Measurements from ENCODE around the gene FBXL17. TPM values are rescaled to one million over a fixed set of nuclear protein-coding genes. Genes with fewer than 3 reads are reported as not detected.

The FBXL17 gene
- total RNA-seq, 1 donor from 2014 or later: 17.6 TPM

DNA sequence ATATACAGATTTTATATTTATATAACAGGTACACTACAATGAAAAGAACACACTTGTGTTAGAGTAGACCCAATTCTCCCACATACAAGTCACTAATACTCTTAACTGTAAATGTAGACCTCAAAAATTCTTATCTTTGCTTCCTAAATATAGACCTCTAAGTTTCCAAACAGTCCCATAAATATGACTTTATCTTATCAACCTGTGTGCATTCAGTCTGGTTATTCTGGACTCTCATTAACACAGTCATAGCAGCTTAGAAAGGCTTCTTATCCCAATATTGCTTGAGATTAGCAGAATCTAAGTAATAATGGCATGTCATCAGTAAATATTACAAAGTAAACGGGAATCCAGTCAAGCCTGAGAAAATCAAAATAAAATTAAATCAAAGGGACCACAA lies 161.1 kb downstream of the FBXL17 start:
- peaks cover 17% of the 10 kb centered on the region for H3K9me3 Mint-ChIP-seq (ENCODE audit: unreplicated experiment)
- no peaks in the 10 kb centered on the region for H3K27me3 Mint-ChIP-seq (ENCODE audit: unreplicated experiment)
- DNase-seq (ENCODE audit: extremely low spot score, unreplicated experiment): no peak
- H3K4me1 Mint-ChIP-seq (ENCODE audit: unreplicated experiment): peaks cover 5% of the 10 kb centered on the region
- peaks cover 11% of the 10 kb centered on the region for H3K36me3 Mint-ChIP-seq (ENCODE audit: unreplicated experiment)
- no peak overlapping the region for H3K27ac Mint-ChIP-seq (ENCODE audit: unreplicated experiment)
- TF ChIP-seq, protein P1, sequence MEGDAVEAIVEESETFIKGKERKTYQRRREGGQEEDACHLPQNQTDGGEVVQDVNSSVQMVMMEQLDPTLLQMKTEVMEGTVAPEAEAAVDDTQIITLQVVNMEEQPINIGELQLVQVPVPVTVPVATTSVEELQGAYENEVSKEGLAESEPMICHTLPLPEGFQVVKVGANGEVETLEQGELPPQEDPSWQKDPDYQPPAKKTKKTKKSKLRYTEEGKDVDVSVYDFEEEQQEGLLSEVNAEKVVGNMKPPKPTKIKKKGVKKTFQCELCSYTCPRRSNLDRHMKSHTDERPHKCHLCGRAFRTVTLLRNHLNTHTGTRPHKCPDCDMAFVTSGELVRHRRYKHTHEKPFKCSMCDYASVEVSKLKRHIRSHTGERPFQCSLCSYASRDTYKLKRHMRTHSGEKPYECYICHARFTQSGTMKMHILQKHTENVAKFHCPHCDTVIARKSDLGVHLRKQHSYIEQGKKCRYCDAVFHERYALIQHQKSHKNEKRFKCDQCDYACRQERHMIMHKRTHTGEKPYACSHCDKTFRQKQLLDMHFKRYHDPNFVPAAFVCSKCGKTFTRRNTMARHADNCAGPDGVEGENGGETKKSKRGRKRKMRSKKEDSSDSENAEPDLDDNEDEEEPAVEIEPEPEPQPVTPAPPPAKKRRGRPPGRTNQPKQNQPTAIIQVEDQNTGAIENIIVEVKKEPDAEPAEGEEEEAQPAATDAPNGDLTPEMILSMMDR (IDR thresholded peaks at IDR 0.05): no peak
- H3K4me3 Mint-ChIP-seq (ENCODE audit: unreplicated experiment): no peak overlapping the region

DNA sequence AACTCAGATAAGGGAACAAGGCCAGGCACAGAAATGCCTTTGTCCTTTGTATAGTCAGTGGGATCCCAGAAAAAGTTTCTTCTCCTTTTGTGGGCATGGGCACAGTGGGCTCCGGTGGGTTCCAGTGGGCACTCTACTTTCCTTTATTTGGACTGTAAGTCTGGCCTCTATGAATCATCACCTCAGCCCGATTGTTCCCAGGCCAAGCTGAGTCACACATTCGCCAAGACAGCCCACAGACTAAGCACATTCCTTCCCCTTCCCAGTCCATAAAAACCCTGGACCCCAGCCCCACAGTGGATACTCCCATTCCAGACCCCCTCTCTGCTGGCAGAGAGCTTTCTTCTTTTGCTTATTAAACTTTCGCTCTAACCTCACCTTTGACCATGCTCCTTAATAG lies 165.0 kb downstream of the FBXL17 start:
- Mint-ChIP-seq H3K36me3 (ENCODE audit: unreplicated experiment) (peaks cover 16% of the 10 kb centered on the region), H3K4me3 (ENCODE audit: unreplicated experiment) (no peak overlapping the region), H3K9me3 (ENCODE audit: unreplicated experiment) (peaks cover 23% of the 10 kb centered on the region), H3K27ac (ENCODE audit: unreplicated experiment) (peak overlapping the region; percentile 19), H3K4me1 (ENCODE audit: unreplicated experiment) (peaks cover 10% of the 10 kb centered on the region), H3K27me3 (ENCODE audit: unreplicated experiment) (no peaks in the 10 kb centered on the region)
- TF ChIP-seq, protein P1 (IDR thresholded peaks at IDR 0.05): no peak
- no peak for DNase-seq (ENCODE audit: extremely low spot score, unreplicated experiment)

GRCh38 chr5:108214857-108215256 lies 167.0 kb downstream of the FBXL17 start:
- TF ChIP-seq, protein P1 (IDR thresholded peaks at IDR 0.05): no peak
- DNase-seq (ENCODE audit: extremely low spot score, unreplicated experiment): no peak
- H3K4me3 Mint-ChIP-seq (ENCODE audit: unreplicated experiment): no peak overlapping the region
- no peaks in the 10 kb centered on the region for H3K27me3 Mint-ChIP-seq (ENCODE audit: unreplicated experiment)
- H3K4me1 Mint-ChIP-seq (ENCODE audit: unreplicated experiment): peaks cover 10% of the 10 kb centered on the region
- peaks cover 14% of the 10 kb centered on the region for H3K36me3 Mint-ChIP-seq (ENCODE audit: unreplicated experiment)
- no peak overlapping the region for H3K27ac Mint-ChIP-seq (ENCODE audit: unreplicated experiment)
- peaks cover 19% of the 10 kb centered on the region for H3K9me3 Mint-ChIP-seq (ENCODE audit: unreplicated experiment)

- DNase-seq (ENCODE audit: extremely low spot score, unreplicated experiment): no peak
- Mint-ChIP-seq H3K4me3 (ENCODE audit: unreplicated experiment) (no peak overlapping the region), H3K4me1 (ENCODE audit: unreplicated experiment) (peaks cover 10% of the 10 kb centered on the region), H3K27ac (ENCODE audit: unreplicated experiment) (no peak overlapping the region), H3K27me3 (ENCODE audit: unreplicated experiment) (no peaks in the 10 kb centered on the region), H3K36me3 (ENCODE audit: unreplicated experiment) (peaks cover 14% of the 10 kb centered on the region), H3K9me3 (ENCODE audit: unreplicated experiment) (peaks cover 17% of the 10 kb centered on the region)
- TF ChIP-seq, protein P1 (IDR thresholded peaks at IDR 0.05): no peak
Measured at GRCh38 chr5:108212775-108213346, 169.0 kb downstream of the FBXL17 start.

DNA sequence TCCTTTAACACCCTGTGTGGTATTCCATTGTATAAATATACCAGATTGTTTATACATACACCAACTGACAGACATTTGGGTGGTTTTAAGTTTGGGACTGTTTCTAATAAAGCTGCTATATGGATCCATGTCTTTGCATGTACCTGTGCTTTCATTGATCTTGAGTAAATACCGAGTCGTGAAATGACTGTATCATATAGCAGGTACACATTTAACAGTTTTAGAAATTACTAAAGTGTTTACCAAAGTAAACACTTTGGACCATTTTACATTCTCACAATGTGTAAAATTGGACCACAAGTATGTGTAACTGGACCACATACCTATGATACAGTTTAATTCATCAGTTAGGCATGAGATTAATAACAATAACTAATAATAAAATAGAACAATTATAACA lies 175.2 kb downstream of the FBXL17 start:
- no peaks in the 10 kb centered on the region for H3K4me1 Mint-ChIP-seq (ENCODE audit: unreplicated experiment)
- H3K4me3 Mint-ChIP-seq (ENCODE audit: unreplicated experiment): no peak overlapping the region
- H3K27me3 Mint-ChIP-seq (ENCODE audit: unreplicated experiment): no peaks in the 10 kb centered on the region
- DNase-seq (ENCODE audit: extremely low spot score, unreplicated experiment): no peak
- TF ChIP-seq, protein P1 (IDR thresholded peaks at IDR 0.05): no peak
- H3K9me3 Mint-ChIP-seq (ENCODE audit: unreplicated experiment): peaks cover 7% of the 10 kb centered on the region
- H3K36me3 Mint-ChIP-seq (ENCODE audit: unreplicated experiment): peaks cover 3% of the 10 kb centered on the region
- H3K27ac Mint-ChIP-seq (ENCODE audit: unreplicated experiment): no peak overlapping the region

Measured in osteocyte (in vitro differentiated cells).